Neuronal stem cell (in vitro differentiated cells): Measurements from ENCODE around the gene ANKRD40CL.
A peak's percentile ranks its signal among the peaks of the same experiment; 100 is the strongest.

Source experiments
- DNase-seq: peaks from one replicate; pipeline ENCODE4 v3.0.0-alpha.2; 2013; ENCODE audit warnings: low spot score
- H2AFZ ChIP-seq: one replicate; pipeline ENCODE4 v1.6.1; 2013; ENCODE audit warnings: mild to moderate bottlenecking, low read length, inconsistent platforms
- H2AK5ac ChIP-seq: 2 replicates; pipeline ENCODE4 v1.6.1; 2013; ENCODE audit warnings: low read depth, mild to moderate bottlenecking, inconsistent platforms, low read length, moderate library complexity, mixed read lengths
- H2BK120ac ChIP-seq: 2 replicates; pipeline ENCODE4 v1.6.1; 2013; ENCODE audit warnings: low read depth, mild to moderate bottlenecking, inconsistent platforms, low read length, moderate library complexity, mixed read lengths
- H2BK12ac ChIP-seq: one replicate; pipeline ENCODE4 v1.6.1; 2013; ENCODE audit warnings: low read length, inconsistent platforms
- H2BK15ac ChIP-seq: 2 replicates; pipeline ENCODE4 v1.6.1; 2013; ENCODE audit warnings: mild to moderate bottlenecking, low read length, inconsistent platforms, mixed read lengths
- H2BK5ac ChIP-seq: one replicate; pipeline ENCODE4 v1.6.1; 2013; ENCODE audit warnings: inconsistent platforms, mild to moderate bottlenecking, low read length, moderate library complexity
- H3K14ac ChIP-seq: one replicate; pipeline ENCODE4 v1.6.1; 2013; ENCODE audit warnings: low read length, inconsistent platforms
- H3K18ac ChIP-seq: 2 replicates; pipeline ENCODE4 v1.6.1; 2013; ENCODE audit warnings: low read length, inconsistent platforms
- H3K23ac ChIP-seq: 2 replicates; pipeline ENCODE4 v1.6.1; 2013; ENCODE audit warnings: low read depth, mild to moderate bottlenecking, mixed read lengths, low read length, inconsistent platforms; ENCODE audit not compliant: poor library complexity
- H3K27ac ChIP-seq: replicated peaks from 3 replicates; pipeline ENCODE4 v1.5.1; 2013; ENCODE audit warnings: low read length, inconsistent platforms
- H3K27me3 ChIP-seq, 3 experiments: 2 replicates each; pipeline ENCODE4 v1.6.1; 2013; ENCODE audit warnings: low read length in 3 of 3, mild to moderate bottlenecking in 2 of 3, inconsistent platforms in 1 of 3, low read depth in 1 of 3, mixed read lengths in 1 of 3, moderate library complexity in 1 of 3; ENCODE audit not compliant: control insufficient read depth in 3 of 3, insufficient read depth in 3 of 3
- H3K36me3 ChIP-seq, 2 donors: replicated peaks in 1 of 2; 2 replicates each; pipeline ENCODE4 v1.6.1; 2013; ENCODE audit warnings: low read length in 2 of 2; ENCODE audit not compliant: control insufficient read depth in 2 of 2, insufficient read depth in 2 of 2
- H3K4ac ChIP-seq: 2 replicates; pipeline ENCODE4 v1.6.1; 2013; ENCODE audit warnings: inconsistent platforms, mild to moderate bottlenecking, low read length, moderate library complexity
- H3K4me1 ChIP-seq, 2 donors: 1 replicate in 1 of 2; 2 replicates in 1 of 2; pipeline ENCODE4 v1.6.1; 2013; ENCODE audit warnings: low read length in 2 of 2, low read depth in 1 of 2; ENCODE audit not compliant: control insufficient read depth in 2 of 2, insufficient read depth in 1 of 2
- H3K4me2 ChIP-seq: one replicate; pipeline ENCODE4 v1.6.1; 2013; ENCODE audit warnings: mild to moderate bottlenecking, low read length, inconsistent platforms; ENCODE audit not compliant: insufficient read depth, poor library complexity, severe bottlenecking
- H3K4me3 ChIP-seq, 2 donors: 2 replicates each; pipeline ENCODE4 v1.5.1; 2013; ENCODE audit warnings: low read length in 2 of 2, mild to moderate bottlenecking in 2 of 2, inconsistent platforms in 1 of 2, moderate library complexity in 1 of 2
- H3K79me1 ChIP-seq: one replicate; pipeline ENCODE4 v1.6.1; 2013; ENCODE audit warnings: low read depth, mild to moderate bottlenecking, inconsistent platforms, low read length, moderate library complexity
- H3K9ac ChIP-seq: one replicate; pipeline ENCODE4 v1.6.1; 2013; ENCODE audit warnings: mild to moderate bottlenecking, low read depth, low read length, inconsistent platforms; ENCODE audit not compliant: poor library complexity
- H3K9me3 ChIP-seq, 2 donors: replicated peaks in 1 of 2; 2 replicates each; pipeline versions ENCODE3 to v1.6.1; 2013; ENCODE audit warnings: low read length in 2 of 2, mild to moderate bottlenecking in 2 of 2, inconsistent platforms in 1 of 2, low read depth in 1 of 2, mixed read lengths in 1 of 2, moderate library complexity in 1 of 2; ENCODE audit not compliant: control insufficient read depth in 2 of 2, insufficient read depth in 1 of 2
- H4K8ac ChIP-seq: one replicate; pipeline ENCODE4 v1.6.1; 2013; ENCODE audit warnings: low read depth, mild to moderate bottlenecking, inconsistent platforms, low read length, moderate library complexity
- H4K91ac ChIP-seq: one replicate; pipeline ENCODE4 v1.6.1; 2013; ENCODE audit warnings: low read length, low read depth, mild to moderate bottlenecking, inconsistent platforms; ENCODE audit not compliant: poor library complexity
- WGBS, 2 donors: extraction: QIAGEN DNeasy Blood & Tissue Kit; methylation state at CpG; one replicate each; pipeline ENCODE4 v1.1.7; 2013; ENCODE audit warnings: missing lambda C conversion rate in 2 of 2, mixed read lengths in 1 of 2; ENCODE audit not compliant: insufficient read length in 2 of 2, insufficient replicate concordance in 1 of 2; ENCODE audit errors: extremely low coverage in 2 of 2; 5-methylcytosine and 5-hydroxymethylcytosine counted together

Gene ANKRD40CL

DNA sequence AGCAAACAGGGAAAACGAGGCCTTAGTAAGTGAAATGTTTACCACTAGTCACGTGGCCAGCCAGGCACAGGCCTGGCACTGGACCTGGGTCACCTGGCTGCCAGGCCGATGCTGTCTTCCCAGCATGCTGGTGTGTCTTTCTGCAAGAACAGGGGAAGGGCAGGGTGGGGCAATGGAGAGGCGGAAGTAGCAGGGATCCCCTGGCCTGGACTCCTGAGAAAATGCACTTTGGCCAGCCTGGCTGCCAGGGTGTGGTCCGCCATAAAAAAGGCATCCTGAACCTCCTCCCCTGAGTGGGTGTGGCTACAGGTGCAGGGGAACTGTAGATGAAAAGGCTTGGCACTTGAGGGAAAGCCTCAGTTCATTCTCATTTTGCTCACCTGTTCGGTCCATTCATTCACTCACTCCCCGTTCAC is 1.0 kb upstream of the ANKRD40CL start:
- H3K18ac ChIP-seq: no peak overlapping the region
- H3K23ac ChIP-seq: no peak overlapping the region
- no peak overlapping the region for H3K27ac ChIP-seq
- no peak overlapping the region for H2BK120ac ChIP-seq
- no peak overlapping the region for H3K9ac ChIP-seq
- H3K14ac ChIP-seq: no peak overlapping the region
- DNase-seq: no peak
- H2AFZ ChIP-seq: no peak overlapping the region
- H3K79me1 ChIP-seq: no peaks in the 10 kb centered on the region
- no peak overlapping the region for H4K8ac ChIP-seq
- H2BK12ac ChIP-seq: no peak overlapping the region
- H2BK5ac ChIP-seq: no peak overlapping the region
- no peak overlapping the region for H3K4ac ChIP-seq
- H3K36me3 ChIP-seq: no peaks in the 10 kb centered on the region
- H3K27me3 ChIP-seq: peaks cover 0 to 6% (median 0%) of the 10 kb centered on the region in 3 experiments
- no peak overlapping the region for H2BK15ac ChIP-seq
- 100% methylated on average over 1 of the region's 7 CpGs; no CpG with 5 or more reads in 1 of the 2 donors for WGBS, 2 donors
- peaks cover 0 to 1% of the 10 kb centered on the region in 2 donors for H3K9me3 ChIP-seq
- no peak overlapping the region for H3K4me2 ChIP-seq
- H4K91ac ChIP-seq: no peak overlapping the region
- peaks cover 3 to 36% of the 10 kb centered on the region in 2 donors for H3K4me1 ChIP-seq
- no peak overlapping the region for H3K4me3 ChIP-seq
- H2AK5ac ChIP-seq: no peak overlapping the region

- Histone ChIP-seq H3K4me3 (no peak overlapping the region), H3K27ac (no peak overlapping the region), H3K23ac (no peak overlapping the region), H3K79me1 (no peaks in the 10 kb centered on the region), H3K27me3 (peaks cover 0 to 6% (median 0%) of the 10 kb centered on the region in 3 experiments), H3K14ac (no peak overlapping the region), H4K91ac (peak overlapping the region; percentile 67), H2AFZ (no peak overlapping the region), H3K9me3 (peaks cover 0 to 1% of the 10 kb centered on the region in 2 donors), H3K4me2 (no peak overlapping the region), H3K36me3 (no peaks in the 10 kb centered on the region), H3K18ac (no peak overlapping the region), H2BK12ac (no peak overlapping the region), H4K8ac (no peak overlapping the region), H3K9ac (no peak overlapping the region), H2AK5ac (no peak overlapping the region), H3K4ac (no peak overlapping the region), H2BK5ac (no peak overlapping the region), H2BK120ac (no peak overlapping the region), H2BK15ac (peak overlapping the region; percentile 61), H3K4me1 (peaks cover 3 to 33% of the 10 kb centered on the region in 2 donors)
- DNase-seq: no peak
- whole genome bisulfite sequencing, 2 donors: no CpG with 5 or more reads among the region's 7 CpGs
Measured at GRCh38 chr17:50767030-50767429, 288 bp downstream of the ANKRD40CL start.

DNA sequence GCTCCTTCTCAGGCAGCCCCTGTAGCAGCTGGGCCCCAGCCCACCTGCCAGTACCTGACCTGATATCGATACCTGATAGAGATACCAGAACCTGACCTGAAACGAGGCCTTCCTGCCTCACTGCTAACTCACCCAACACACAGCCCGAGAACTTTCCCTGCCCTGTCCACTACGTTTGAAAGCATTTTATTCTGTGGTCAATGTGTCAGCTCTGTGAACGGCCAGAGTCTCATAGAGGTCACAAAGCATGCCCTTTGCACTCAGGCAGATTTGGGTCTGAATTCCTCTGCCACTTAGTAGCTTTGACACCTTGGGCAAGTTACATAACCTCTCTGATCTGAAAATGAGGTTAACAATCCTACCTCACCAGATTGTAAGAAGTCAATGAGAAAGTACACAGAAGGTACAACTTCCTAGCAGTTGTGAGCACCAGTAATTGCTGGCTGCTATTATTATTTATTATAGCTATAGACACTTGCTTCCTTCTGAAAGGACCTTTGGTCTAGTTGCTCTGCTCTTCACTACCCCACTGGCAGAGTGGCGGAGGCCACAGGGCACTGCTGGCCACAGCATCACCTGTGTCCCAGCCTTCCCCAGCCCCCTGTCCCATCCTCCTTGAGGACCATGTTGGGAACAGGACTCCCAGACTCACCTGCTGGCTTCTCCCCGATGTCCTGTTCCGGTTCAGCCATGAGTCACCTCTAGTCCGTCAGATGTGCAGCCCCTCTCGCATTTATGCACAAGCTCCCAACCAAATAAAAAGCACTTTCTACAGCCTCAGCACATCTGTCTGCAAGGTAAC is 895 bp downstream of the ANKRD40CL start:
- Histone ChIP-seq H3K14ac (no peak overlapping the region), H3K9me3 (peaks cover 0 to 1% of the 10 kb centered on the region in 2 donors), H2AK5ac (no peak overlapping the region), H3K9ac (no peak overlapping the region), H3K23ac (no peak overlapping the region), H3K27me3 (peaks cover 0 to 6% (median 0%) of the 10 kb centered on the region in 3 experiments), H2BK12ac (no peak overlapping the region), H4K91ac (peak overlapping the region; percentile 67), H3K79me1 (no peaks in the 10 kb centered on the region), H2BK15ac (peak overlapping the region; percentile 61), H3K4ac (no peak overlapping the region), H3K27ac (no peak overlapping the region), H3K4me1 (peaks cover 3 to 30% of the 10 kb centered on the region in 2 donors), H3K36me3 (no peaks in the 10 kb centered on the region), H3K4me3 (no peak overlapping the region), H2BK5ac (no peak overlapping the region), H2BK120ac (no peak overlapping the region), H2AFZ (no peak overlapping the region), H3K18ac (peak overlapping the region; percentile 67), H4K8ac (no peak overlapping the region), H3K4me2 (no peak overlapping the region)
- no CpG with 5 or more reads among the region's 10 CpGs for WGBS, 2 donors
- DNase-seq: no peak

DNA sequence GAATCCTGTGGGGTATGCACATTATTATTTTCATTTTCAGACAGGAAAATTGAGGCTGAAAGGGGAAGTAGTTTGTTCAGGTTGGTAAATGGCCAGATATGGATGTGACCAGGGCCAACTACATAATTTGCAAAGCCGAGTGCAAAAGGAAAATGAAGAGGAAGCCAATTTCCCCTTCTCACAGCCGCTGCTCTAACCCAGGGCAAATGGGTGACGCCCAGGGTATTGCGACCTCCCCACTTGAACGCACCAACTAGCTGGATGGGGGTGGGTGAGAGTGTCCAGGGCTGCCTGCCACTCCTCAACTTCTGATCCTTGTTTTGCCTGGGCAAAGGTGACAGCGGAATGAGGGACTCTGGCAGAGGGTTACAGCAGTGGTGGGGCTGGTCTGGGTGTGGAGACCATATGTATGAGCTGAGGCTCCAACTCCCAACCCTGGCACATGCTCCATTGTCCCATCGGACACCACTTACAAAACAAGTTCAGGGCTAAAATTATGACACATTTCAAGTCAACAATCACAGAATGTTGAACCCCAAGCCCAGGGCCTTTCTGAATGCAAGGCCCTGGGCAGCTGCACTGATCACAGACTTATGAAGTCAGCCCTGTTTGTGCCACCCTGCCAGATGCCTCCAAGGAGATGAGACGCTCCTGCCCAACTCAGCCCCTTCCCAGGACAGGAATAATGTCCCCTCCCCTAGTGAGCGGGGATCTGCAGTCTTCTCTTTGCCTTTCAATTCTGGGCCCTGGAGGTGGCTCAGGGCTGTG is 1.7 kb downstream of the ANKRD40CL start:
- Histone ChIP-seq H2BK5ac (no peak overlapping the region), H3K4me2 (no peak overlapping the region), H2AFZ (no peak overlapping the region), H4K91ac (no peak overlapping the region), H3K9ac (no peak overlapping the region), H3K14ac (no peak overlapping the region), H3K4ac (no peak overlapping the region), H3K4me1 (peaks cover 3 to 30% of the 10 kb centered on the region in 2 donors), H4K8ac (no peak overlapping the region), H2BK120ac (no peak overlapping the region), H3K27ac (no peak overlapping the region), H2BK15ac (peak overlapping the region; percentile 28), H3K9me3 (peaks cover 0 to 1% of the 10 kb centered on the region in 2 donors), H3K27me3 (peaks cover 0 to 6% (median 0%) of the 10 kb centered on the region in 3 experiments), H3K4me3 (no peak overlapping the region), H3K36me3 (no peaks in the 10 kb centered on the region), H3K18ac (no peak overlapping the region), H2AK5ac (no peak overlapping the region), H2BK12ac (no peak overlapping the region), H3K79me1 (no peaks in the 10 kb centered on the region), H3K23ac (no peak overlapping the region)
- no CpG with 5 or more reads among the region's 9 CpGs for WGBS, 2 donors
- DNase-seq: no peak
